H1 (cell line): ENCODE measurements around the gene PLEKHH2. TPM values are rescaled to one million over a fixed set of nuclear protein-coding genes. Genes with fewer than 3 reads are reported as not detected.

Experiments
- BRCA1 ChIP-seq: IDR thresholded peaks from 2 replicates; pipeline ENCODE4 v1.6.1; 2012; ENCODE audit warnings: low read depth, low read length, improper control_type of control experiment
- E2F6 ChIP-seq: IDR thresholded peaks from 2 replicates; pipeline ENCODE4 v1.6.1; 2012; ENCODE audit warnings: inconsistent platforms
- FOSL1 ChIP-seq: IDR thresholded peaks from 2 replicates; pipeline ENCODE4 v1.6.1; 2011; ENCODE audit warnings: mild to moderate bottlenecking, low read depth, low read length, moderate library complexity; ENCODE audit not compliant: insufficient read depth
- RAD21 ChIP-seq, 2 experiments: IDR thresholded peaks in 1 of 2; conservative IDR thresholded peaks in 1 of 2; 2 replicates each; pipeline ENCODE4 v1.6.1; 2011; ENCODE audit warnings: low read depth in 2 of 2, low read length in 2 of 2, improper control_type of control experiment in 1 of 2, inconsistent platforms in 1 of 2, mild to moderate bottlenecking in 1 of 2, moderate library complexity in 1 of 2
- ZNF274 ChIP-seq: IDR thresholded peaks from 2 replicates; pipeline ENCODE4 v1.7.0; 2012; ENCODE audit warnings: low read length, borderline replicate concordance; ENCODE audit errors: extremely low read depth
- polyA plus RNA-seq, 7 experiments: library from polyadenylated mRNA; depleted of rRNA in 3 of 7; stranded (reverse) in 5 of 7; unstranded in 2 of 7; fragments of >200 nt in 5 of 7; fragments of 200-250 nt in 2 of 7; gene quantifications; 1 replicate in 5 of 7; 2 replicates in 1 of 7; 4 replicates in 1 of 7; pipeline versions ENCODE4 v1.2.1 to v1.2.3, GENCODE V29; 2011 to 2013; ENCODE audit warnings: missing spikeins in 2 of 7, mixed read lengths in 2 of 7
- total RNA-seq: library from RNA; stranded (reverse); fragmentation: NEBNext Ultra II Directional; extraction: Animal tissue kit (Norgen Biotek cat#: 25700); gene quantifications from 2 replicates; pipeline ENCODE4 v1.2.1, GENCODE V29; 2021
- TF ChIP-seq, protein P1 (sequence below): fragments of 300-600 bp; sonication (generic); IDR thresholded peaks from 2 replicates; pipeline ENCODE4 v1.7.1; 2012; ENCODE audit warnings: low read length, moderate library complexity, mild to moderate bottlenecking, inconsistent platforms; ENCODE audit not compliant: insufficient replicate concordance
- TF ChIP-seq, protein P2 (sequence below): IDR thresholded peaks from 2 replicates; pipeline ENCODE4 v1.6.1; 2012; ENCODE audit warnings: low read length, inconsistent platforms

The PLEKHH2 gene
- total and polyA plus RNA-seq, 2 of the 8 experiments (the other 6 are each of a cell fraction or from before 2014, with no cell fraction given), result 2.2 to 5.0 TPM

DNA sequence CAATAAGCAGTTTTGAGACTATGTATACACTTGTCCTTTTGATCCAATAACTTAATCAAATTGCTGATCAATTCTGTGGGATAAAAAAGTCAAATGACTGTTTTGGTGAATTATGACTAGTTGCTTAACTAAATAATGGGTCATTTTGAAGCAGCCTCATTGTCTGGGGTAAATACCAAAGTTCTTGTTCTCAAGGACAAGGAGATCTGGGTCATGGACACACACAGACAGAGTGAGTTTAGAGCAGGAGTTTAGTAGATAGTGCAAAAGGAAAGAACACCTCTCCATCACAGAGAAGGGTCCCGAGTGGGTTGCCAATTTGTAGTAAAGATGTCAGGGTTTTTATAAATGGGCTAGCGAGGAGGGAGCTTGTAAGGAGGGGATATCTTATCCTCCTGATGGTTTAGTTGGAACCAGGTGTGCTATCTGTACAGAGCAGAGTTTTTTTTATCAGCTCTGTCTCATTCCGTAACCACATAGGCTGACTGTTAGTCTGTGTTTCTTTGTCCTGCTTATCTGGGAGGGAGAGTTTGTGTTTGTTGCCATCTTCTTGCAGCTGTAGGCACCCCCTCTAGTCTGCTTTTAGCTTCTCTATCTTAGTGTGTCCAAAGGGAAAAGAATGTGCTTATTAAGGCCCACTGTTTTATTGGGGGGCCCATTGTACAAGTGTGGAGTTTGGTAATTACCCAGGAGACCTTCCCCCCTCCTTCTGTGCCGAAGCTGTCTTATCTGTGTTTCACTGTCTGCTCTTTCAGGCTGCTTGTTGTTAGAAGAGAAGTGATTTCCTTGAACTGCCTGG, 87.9 kb downstream of the PLEKHH2 start (continued):
- TF ChIP-seq, protein P1, sequence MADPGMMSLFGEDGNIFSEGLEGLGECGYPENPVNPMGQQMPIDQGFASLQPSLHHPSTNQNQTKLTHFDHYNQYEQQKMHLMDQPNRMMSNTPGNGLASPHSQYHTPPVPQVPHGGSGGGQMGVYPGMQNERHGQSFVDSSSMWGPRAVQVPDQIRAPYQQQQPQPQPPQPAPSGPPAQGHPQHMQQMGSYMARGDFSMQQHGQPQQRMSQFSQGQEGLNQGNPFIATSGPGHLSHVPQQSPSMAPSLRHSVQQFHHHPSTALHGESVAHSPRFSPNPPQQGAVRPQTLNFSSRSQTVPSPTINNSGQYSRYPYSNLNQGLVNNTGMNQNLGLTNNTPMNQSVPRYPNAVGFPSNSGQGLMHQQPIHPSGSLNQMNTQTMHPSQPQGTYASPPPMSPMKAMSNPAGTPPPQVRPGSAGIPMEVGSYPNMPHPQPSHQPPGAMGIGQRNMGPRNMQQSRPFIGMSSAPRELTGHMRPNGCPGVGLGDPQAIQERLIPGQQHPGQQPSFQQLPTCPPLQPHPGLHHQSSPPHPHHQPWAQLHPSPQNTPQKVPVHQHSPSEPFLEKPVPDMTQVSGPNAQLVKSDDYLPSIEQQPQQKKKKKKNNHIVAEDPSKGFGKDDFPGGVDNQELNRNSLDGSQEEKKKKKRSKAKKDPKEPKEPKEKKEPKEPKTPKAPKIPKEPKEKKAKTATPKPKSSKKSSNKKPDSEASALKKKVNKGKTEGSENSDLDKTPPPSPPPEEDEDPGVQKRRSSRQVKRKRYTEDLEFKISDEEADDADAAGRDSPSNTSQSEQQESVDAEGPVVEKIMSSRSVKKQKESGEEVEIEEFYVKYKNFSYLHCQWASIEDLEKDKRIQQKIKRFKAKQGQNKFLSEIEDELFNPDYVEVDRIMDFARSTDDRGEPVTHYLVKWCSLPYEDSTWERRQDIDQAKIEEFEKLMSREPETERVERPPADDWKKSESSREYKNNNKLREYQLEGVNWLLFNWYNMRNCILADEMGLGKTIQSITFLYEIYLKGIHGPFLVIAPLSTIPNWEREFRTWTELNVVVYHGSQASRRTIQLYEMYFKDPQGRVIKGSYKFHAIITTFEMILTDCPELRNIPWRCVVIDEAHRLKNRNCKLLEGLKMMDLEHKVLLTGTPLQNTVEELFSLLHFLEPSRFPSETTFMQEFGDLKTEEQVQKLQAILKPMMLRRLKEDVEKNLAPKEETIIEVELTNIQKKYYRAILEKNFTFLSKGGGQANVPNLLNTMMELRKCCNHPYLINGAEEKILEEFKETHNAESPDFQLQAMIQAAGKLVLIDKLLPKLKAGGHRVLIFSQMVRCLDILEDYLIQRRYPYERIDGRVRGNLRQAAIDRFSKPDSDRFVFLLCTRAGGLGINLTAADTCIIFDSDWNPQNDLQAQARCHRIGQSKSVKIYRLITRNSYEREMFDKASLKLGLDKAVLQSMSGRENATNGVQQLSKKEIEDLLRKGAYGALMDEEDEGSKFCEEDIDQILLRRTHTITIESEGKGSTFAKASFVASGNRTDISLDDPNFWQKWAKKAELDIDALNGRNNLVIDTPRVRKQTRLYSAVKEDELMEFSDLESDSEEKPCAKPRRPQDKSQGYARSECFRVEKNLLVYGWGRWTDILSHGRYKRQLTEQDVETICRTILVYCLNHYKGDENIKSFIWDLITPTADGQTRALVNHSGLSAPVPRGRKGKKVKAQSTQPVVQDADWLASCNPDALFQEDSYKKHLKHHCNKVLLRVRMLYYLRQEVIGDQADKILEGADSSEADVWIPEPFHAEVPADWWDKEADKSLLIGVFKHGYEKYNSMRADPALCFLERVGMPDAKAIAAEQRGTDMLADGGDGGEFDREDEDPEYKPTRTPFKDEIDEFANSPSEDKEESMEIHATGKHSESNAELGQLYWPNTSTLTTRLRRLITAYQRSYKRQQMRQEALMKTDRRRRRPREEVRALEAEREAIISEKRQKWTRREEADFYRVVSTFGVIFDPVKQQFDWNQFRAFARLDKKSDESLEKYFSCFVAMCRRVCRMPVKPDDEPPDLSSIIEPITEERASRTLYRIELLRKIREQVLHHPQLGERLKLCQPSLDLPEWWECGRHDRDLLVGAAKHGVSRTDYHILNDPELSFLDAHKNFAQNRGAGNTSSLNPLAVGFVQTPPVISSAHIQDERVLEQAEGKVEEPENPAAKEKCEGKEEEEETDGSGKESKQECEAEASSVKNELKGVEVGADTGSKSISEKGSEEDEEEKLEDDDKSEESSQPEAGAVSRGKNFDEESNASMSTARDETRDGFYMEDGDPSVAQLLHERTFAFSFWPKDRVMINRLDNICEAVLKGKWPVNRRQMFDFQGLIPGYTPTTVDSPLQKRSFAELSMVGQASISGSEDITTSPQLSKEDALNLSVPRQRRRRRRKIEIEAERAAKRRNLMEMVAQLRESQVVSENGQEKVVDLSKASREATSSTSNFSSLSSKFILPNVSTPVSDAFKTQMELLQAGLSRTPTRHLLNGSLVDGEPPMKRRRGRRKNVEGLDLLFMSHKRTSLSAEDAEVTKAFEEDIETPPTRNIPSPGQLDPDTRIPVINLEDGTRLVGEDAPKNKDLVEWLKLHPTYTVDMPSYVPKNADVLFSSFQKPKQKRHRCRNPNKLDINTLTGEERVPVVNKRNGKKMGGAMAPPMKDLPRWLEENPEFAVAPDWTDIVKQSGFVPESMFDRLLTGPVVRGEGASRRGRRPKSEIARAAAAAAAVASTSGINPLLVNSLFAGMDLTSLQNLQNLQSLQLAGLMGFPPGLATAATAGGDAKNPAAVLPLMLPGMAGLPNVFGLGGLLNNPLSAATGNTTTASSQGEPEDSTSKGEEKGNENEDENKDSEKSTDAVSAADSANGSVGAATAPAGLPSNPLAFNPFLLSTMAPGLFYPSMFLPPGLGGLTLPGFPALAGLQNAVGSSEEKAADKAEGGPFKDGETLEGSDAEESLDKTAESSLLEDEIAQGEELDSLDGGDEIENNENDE, result no peak
- TF ChIP-seq, protein P2, sequence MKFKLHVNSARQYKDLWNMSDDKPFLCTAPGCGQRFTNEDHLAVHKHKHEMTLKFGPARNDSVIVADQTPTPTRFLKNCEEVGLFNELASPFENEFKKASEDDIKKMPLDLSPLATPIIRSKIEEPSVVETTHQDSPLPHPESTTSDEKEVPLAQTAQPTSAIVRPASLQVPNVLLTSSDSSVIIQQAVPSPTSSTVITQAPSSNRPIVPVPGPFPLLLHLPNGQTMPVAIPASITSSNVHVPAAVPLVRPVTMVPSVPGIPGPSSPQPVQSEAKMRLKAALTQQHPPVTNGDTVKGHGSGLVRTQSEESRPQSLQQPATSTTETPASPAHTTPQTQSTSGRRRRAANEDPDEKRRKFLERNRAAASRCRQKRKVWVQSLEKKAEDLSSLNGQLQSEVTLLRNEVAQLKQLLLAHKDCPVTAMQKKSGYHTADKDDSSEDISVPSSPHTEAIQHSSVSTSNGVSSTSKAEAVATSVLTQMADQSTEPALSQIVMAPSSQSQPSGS, result no peak
- TF ChIP-seq E2F6 (no peak), ZNF274 (no peak), FOSL1 (no peak), BRCA1 (no peak), RAD21 (IDR thresholded peaks at IDR 0.05 in 1 of 2, conservative IDR thresholded peaks at IDR 0.05 in 1 of 2; ENCODE audit: low read depth in 2 of 2, low read length in 2 of 2) (no peak)
